GM19025 (cell line): ENCODE data around the gene METTL4.
"Not testable (repeated sequence)": the region's sequence is repeated elsewhere in the genome, so short reads cannot be mapped to it uniquely, and the experiment has no call there.

Experiments used
- ATAC-seq: cut with Tn5 transposase; IDR thresholded peaks from one replicate; pipeline ENCODE4 v1.9.1; 2021; ENCODE audit warnings: mild to moderate bottlenecking, low read depth, moderate library complexity; ENCODE audit not compliant: unreplicated experiment

METTL4 gene

DNA sequence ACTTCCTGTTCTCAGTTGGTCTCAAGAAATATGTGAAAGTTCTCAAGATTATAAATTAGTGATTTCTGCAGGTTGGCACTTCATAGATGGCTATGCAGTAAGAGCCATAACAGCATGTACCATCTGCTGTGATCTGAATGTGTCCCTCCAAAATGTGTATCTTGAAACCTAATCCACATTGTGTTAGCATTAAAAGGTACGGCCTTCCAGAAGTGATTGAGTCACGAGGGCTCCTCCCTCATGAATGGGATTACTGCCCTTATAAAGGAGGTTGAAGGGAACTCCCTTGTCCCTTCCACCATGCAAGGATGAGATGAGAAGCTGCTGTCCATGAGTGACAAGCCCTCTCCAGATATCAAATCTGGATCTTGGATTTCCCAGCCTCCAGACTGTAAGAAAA lies 45.0 kb downstream of the METTL4 start:
- no peak for ATAC-seq

DNA sequence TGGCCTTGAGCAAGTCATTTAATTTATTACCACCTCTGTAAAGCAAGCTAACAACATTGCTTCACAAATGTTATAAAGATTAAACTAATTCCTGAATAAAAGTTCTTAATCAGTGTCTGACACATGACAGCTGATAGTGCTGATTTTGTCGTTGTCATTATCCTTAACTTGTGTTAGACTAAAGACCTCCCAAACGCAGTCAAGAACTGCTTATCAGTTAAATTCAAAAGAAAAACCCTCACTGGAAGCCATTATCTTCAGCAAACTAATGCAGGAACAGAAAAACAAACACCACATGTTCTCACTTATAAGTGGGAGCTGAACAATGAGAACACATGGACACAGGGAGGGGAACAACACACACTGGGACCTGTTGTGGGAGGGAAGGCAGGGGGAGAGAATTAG lies 46.5 kb downstream of the METTL4 start:
- not testable (repeated sequence) for ATAC-seq

DNA sequence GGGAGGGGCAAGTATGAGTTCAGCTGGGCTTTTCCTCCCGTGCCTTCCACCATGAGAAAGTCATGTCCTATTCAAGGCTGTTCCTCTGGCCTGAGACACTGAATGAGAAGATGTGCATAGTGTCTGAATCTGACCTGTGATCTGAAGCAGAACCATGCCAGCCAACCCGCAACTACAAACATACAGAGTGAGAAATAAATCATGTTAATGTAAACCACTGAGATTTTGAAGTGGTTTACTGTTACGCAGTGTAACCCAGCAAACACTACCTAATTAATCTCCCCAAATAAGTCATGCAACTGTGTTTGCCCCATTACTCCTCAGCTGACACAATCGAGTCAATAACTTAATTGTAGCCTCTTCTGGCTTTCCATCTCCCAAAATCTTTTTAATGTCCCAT lies 49.2 kb downstream of the METTL4 start:
- ATAC-seq, result no peak

DNA sequence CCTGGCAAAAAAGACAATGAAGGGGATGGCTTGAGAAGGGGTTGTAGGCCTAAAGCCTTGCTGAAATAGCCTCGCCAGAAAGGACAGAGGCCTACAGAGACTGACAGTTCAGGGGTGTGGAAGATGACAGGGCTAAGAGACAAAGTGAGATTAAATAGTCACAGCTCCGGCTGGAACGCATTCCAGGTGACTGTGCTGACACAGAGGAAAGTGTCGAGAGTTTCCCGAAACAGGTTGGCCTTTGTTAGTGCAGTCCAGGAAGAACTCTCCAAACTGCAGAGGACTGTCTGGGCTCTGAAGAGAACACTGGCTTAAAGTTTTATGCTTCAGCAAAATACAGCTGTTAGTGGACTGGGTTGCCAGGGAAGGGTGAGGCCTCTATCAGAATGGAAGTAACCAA lies 52.8 kb downstream of the METTL4 start:
- ATAC-seq, result no peak

- ATAC-seq, result no peak
Observed at GRCh38 chr18:2515908-2516625, 55.2 kb downstream of the METTL4 start.

GRCh38 chr18:2515171-2515787 lies 56.0 kb downstream of the METTL4 start:
- no peak for ATAC-seq

DNA sequence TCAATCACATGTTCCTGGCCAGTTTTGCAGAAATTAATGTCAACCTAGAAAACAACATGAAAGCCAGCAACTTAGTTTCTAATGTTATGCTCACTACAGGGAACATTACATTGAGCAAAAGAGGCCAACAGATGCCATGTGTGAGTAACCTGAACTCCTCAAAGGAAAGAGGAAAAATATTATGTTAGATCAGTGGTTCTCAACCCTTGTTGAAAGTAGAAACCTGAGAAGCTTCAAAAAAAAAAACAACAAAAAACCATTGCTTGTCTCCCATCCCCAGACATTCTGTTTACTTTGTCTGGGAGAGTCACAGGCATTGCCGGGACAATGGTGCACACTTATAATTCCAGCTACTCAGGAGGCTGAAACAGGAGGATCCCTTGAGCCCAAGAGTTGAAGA lies 57.7 kb downstream of the METTL4 start:
- no peak for ATAC-seq

DNA sequence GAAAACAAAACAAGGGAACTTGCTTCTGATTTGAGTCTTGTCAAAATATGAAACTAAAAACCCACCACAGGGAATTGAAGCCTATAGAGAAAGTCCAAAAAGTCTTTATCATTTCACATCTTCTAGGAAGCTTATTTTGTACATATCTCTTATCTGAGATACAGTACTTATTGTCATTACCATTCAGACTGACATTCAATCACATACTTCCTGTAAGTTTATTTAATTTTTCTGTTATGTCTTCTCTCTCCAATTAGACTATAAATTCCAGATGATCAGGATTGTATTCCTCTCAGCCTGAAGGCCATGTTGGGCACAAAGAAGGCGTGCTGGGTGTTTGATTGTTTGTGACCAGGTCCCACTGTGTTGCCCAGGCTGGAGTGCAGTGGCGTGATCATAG lies 59.2 kb downstream of the METTL4 start:
- ATAC-seq, result no peak

- no peak for ATAC-seq
Observed at GRCh38 chr18:2511451-2511850, 59.9 kb downstream of the METTL4 start.

- ATAC-seq, result no peak
Observed at GRCh38 chr18:2510416-2510815, 60.9 kb downstream of the METTL4 start.

- ATAC-seq, result no peak
Observed at GRCh38 chr18:2508678-2509077, 62.6 kb downstream of the METTL4 start.

GRCh38 chr18:2508155-2508554 lies 63.1 kb downstream of the METTL4 start:
- no peak for ATAC-seq

GRCh38 chr18:2504642-2505041 lies 66.7 kb downstream of the METTL4 start:
- ATAC-seq, result no peak

- no peak for ATAC-seq
Observed at GRCh38 chr18:2502880-2503279, 68.4 kb downstream of the METTL4 start.

DNA sequence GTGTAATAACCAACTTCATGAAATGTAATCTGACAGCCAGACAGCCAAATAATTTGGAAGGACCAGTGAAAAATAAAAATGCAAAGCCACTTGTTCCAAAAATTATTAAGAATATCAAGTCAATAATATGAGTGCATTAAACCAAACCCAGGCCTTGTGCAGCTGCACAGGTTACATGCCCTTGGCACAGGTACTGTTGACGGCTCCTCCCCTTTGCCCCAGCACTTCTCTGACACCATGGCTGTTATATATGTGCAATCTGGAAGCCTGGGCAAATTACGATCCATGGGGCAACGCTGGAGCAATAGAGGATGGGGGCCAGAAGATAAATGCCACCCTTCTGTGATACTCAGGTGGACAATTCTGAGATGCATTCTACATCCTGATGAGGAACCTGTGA lies 68.9 kb downstream of the METTL4 start:
- ATAC-seq, result no peak

DNA sequence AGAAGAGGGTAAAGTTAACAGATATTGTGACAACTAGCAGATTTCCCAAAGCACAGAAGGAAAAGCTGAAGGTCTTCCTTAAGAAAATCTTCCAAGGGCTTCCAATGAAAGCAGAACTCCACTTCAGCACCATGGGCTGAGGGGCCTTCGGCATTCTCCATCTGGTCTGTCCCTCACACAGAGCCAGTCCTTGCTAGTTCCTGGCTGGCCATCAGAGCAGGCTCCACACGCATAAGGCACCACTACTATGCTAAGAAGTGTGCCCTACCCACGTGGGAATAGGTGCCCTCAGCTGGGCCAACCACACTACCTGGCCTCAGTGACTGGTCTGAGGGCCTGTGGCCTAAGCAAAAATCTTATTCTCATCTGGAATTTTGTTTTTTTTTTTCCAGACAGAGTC lies 73.5 kb downstream of the METTL4 start:
- ATAC-seq, result no peak

DNA sequence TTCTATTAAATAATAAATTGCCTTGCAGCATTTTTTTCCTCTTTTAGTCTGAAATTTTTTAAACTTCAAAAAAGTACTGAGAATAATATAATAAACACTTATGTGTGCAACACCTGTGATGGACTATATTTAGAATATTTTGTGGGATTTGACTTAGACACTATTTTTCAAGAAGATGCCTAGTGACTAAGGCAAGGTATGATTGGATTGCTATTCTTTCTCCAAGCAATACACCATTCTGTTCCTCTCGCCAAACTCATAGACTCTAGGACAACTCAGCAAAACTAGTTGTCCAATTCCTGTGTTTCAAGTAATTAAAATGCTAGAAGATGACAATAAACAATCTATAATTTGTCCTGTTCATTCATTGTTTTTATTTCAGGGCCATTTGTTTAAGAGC lies 75.9 kb downstream of the METTL4 start:
- no peak for ATAC-seq

- ATAC-seq, result no peak
Observed at GRCh38 chr18:2494921-2495320, 76.4 kb downstream of the METTL4 start.
